Peyer's patch (tissue), 4 donors: ENCODE data around the gene AMER3. TPM values are rescaled to one million over a fixed set of nuclear protein-coding genes. Genes with fewer than 3 reads are reported as not detected.
A peak's percentile ranks its signal among the peaks of the same experiment; 100 is the strongest.

Experiments used
- DNase-seq, 3 donors: peaks; one replicate each; pipeline ENCODE4 v3.0.0-alpha.2; 2017 to 2019
- H3K27ac ChIP-seq, 4 donors: fragments of 200-600 bp; sonication (generic); one replicate each; pipeline ENCODE4 v1.5.1; 2016 to 2019
- H3K27me3 ChIP-seq, 2 donors: fragments of 200-600 bp; sonication (generic); one replicate each; pipeline ENCODE4 v1.5.1; 2019
- H3K36me3 ChIP-seq, 3 donors: fragments of 200-600 bp; sonication (generic); one replicate each; pipeline ENCODE4 v1.5.1; 2016 to 2019
- H3K4me1 ChIP-seq, 4 donors: fragments of 200-600 bp; sonication (generic); one replicate each; pipeline ENCODE4 v1.5.1; 2016 to 2019
- H3K4me3 ChIP-seq, 4 donors: fragments of 200-600 bp; sonication (generic); 1 replicate in 3 of 4; 2 replicates in 1 of 4; pipeline ENCODE4 v1.5.1; 2016 to 2019; ENCODE audit warnings: mild to moderate bottlenecking in 1 of 4
- H3K9me3 ChIP-seq, 4 donors: fragments of 200-600 bp; sonication (generic); one replicate each; pipeline ENCODE4 v1.5.1; 2016 to 2019; ENCODE audit warnings: mild to moderate bottlenecking in 1 of 4
- CTCF ChIP-seq, 6 experiments: fragments of 450-650 bp in 4 of 6; fragments of 200-600 bp in 2 of 6; sonication (generic) in 1 of 6; IDR thresholded peaks; one replicate each; pipeline ENCODE4 v1.5.1; 2017 to 2019; ENCODE audit warnings: antibody characterized with exemption in 6 of 6, mild to moderate bottlenecking in 3 of 6, moderate library complexity in 1 of 6
- POLR2A ChIP-seq, 2 donors: fragments of 450-650 bp; IDR thresholded peaks; one replicate each; pipeline ENCODE4 v1.5.1; 2017; ENCODE audit warnings: antibody characterized with exemption in 2 of 2, mild to moderate bottlenecking in 2 of 2, moderate library complexity in 2 of 2
- total RNA-seq, 4 donors: library from RNA; depleted of rRNA; stranded (reverse); fragments of >200 nt; gene quantifications; one replicate each; pipeline ENCODE4 v1.1.0, GENCODE V29; 2016

Gene AMER3
- total RNA-seq, 4 donors from 2014 or later, result 0.13 to 1.1 (median 0.70) TPM; not detected in 1

GRCh38 chr2:130776550-130776949, 21.2 kb downstream of the AMER3 start:
- H3K4me1 ChIP-seq, result no peaks in the 10 kb centered on the region
- no peak for TF ChIP-seq POLR2A (IDR thresholded peaks at IDR 0.05)
- TF ChIP-seq CTCF (IDR thresholded peaks at IDR 0.05), result peak in 1 of 6 experiments; percentile 20
- H3K4me3 ChIP-seq, result no peak overlapping the region
- no peak for DNase-seq
- no peaks in the 10 kb centered on the region for H3K36me3 ChIP-seq
- no peaks in the 10 kb centered on the region for H3K27me3 ChIP-seq
- no peak overlapping the region for H3K27ac ChIP-seq
- H3K9me3 ChIP-seq, result no peaks in the 10 kb centered on the region

GRCh38 chr2:130778781-130779180, 23.4 kb downstream of the AMER3 start:
- Histone ChIP-seq H3K27ac (no peak overlapping the region), H3K4me3 (no peak overlapping the region), H3K36me3 (no peaks in the 10 kb centered on the region), H3K27me3 (no peaks in the 10 kb centered on the region), H3K4me1 (no peaks in the 10 kb centered on the region), H3K9me3 (no peaks in the 10 kb centered on the region)
- TF ChIP-seq POLR2A (IDR thresholded peaks at IDR 0.05) (no peak), CTCF (IDR thresholded peaks at IDR 0.05) (no peak)
- DNase-seq, result no peak

GRCh38 chr2:130785466-130786055, 30.2 kb downstream of the AMER3 start:
- Histone ChIP-seq H3K27ac (no peak overlapping the region), H3K36me3 (no peaks in the 10 kb centered on the region), H3K9me3 (no peaks in the 10 kb centered on the region), H3K27me3 (no peaks in the 10 kb centered on the region), H3K4me1 (no peaks in the 10 kb centered on the region), H3K4me3 (no peak overlapping the region)
- no peak for TF ChIP-seq POLR2A (IDR thresholded peaks at IDR 0.05)
- no peak for TF ChIP-seq CTCF (IDR thresholded peaks at IDR 0.05)
- DNase-seq, result no peak

GRCh38 chr2:130786076-130786475, 30.7 kb downstream of the AMER3 start:
- Histone ChIP-seq H3K27ac (no peak overlapping the region), H3K4me3 (no peak overlapping the region), H3K9me3 (no peaks in the 10 kb centered on the region), H3K36me3 (no peaks in the 10 kb centered on the region), H3K27me3 (no peaks in the 10 kb centered on the region), H3K4me1 (no peaks in the 10 kb centered on the region)
- TF ChIP-seq POLR2A (IDR thresholded peaks at IDR 0.05) (no peak), CTCF (IDR thresholded peaks at IDR 0.05) (no peak)
- no peak for DNase-seq

- Histone ChIP-seq H3K27me3 (no peaks in the 10 kb centered on the region), H3K36me3 (no peaks in the 10 kb centered on the region), H3K27ac (no peak overlapping the region), H3K4me3 (no peak overlapping the region), H3K4me1 (no peaks in the 10 kb centered on the region), H3K9me3 (no peaks in the 10 kb centered on the region)
- DNase-seq, result no peak
- no peak for TF ChIP-seq CTCF (IDR thresholded peaks at IDR 0.05)
- TF ChIP-seq POLR2A (IDR thresholded peaks at IDR 0.05), result no peak
Observed at GRCh38 chr2:130787841-130788240, 32.5 kb downstream of the AMER3 start.

GRCh38 chr2:130790312-130790711, 35.0 kb downstream of the AMER3 start:
- DNase-seq, result no peak
- no peaks in the 10 kb centered on the region for H3K27me3 ChIP-seq
- H3K4me3 ChIP-seq, result no peak overlapping the region
- no peaks in the 10 kb centered on the region for H3K9me3 ChIP-seq
- H3K4me1 ChIP-seq, result no peaks in the 10 kb centered on the region
- H3K27ac ChIP-seq, result no peak overlapping the region
- no peaks in the 10 kb centered on the region for H3K36me3 ChIP-seq
- TF ChIP-seq CTCF (IDR thresholded peaks at IDR 0.05), result no peak
- TF ChIP-seq POLR2A (IDR thresholded peaks at IDR 0.05), result no peak
